HG03442 (cell line): ENCODE results near the gene TMEM145.

ENCODE experiments used
- ATAC-seq: cut with Tn5 transposase; IDR thresholded peaks from one replicate; pipeline ENCODE4 v1.9.1; 2021; ENCODE audit warnings: mild to moderate bottlenecking, moderate library complexity; ENCODE audit not compliant: unreplicated experiment

Gene TMEM145

GRCh38 chr19:42288881-42289555 lies 24.1 kb upstream of the TMEM145 start:
- no peak for ATAC-seq

- no peak for ATAC-seq
Measured at GRCh38 chr19:42289556-42290041, 23.5 kb upstream of the TMEM145 start.

- no peak for ATAC-seq
Measured at GRCh38 chr19:42290136-42290522, 23.0 kb upstream of the TMEM145 start.

- ATAC-seq = no peak
Measured at GRCh38 chr19:42290523-42291434, 22.3 kb upstream of the TMEM145 start.

GRCh38 chr19:42291435-42291810 lies 21.7 kb upstream of the TMEM145 start:
- ATAC-seq = no peak

- no peak for ATAC-seq
Measured at GRCh38 chr19:42292042-42292960, 20.8 kb upstream of the TMEM145 start.

- ATAC-seq = no peak
Measured at GRCh38 chr19:42292963-42293362, 20.1 kb upstream of the TMEM145 start.

- no peak for ATAC-seq
Measured at GRCh38 chr19:42293540-42293939, 19.6 kb upstream of the TMEM145 start.

- no peak for ATAC-seq
Measured at GRCh38 chr19:42293948-42294347, 19.2 kb upstream of the TMEM145 start.

- ATAC-seq = no peak
Measured at GRCh38 chr19:42294471-42295137, 18.5 kb upstream of the TMEM145 start.

- no peak for ATAC-seq
Measured at GRCh38 chr19:42295342-42295741, 17.8 kb upstream of the TMEM145 start.

GRCh38 chr19:42295831-42296525 lies 17.1 kb upstream of the TMEM145 start:
- no peak for ATAC-seq

- ATAC-seq = no peak
Measured at GRCh38 chr19:42297039-42297438, 16.1 kb upstream of the TMEM145 start.

GRCh38 chr19:42301646-42302203 lies 11.4 kb upstream of the TMEM145 start, which contains the start of gene PRR19:
Gene PRR19 (plus strand): TSS chr19:42302132. CDS start chr19:42309585, 7,453 bp downstream.
- ATAC-seq = no peak

GRCh38 chr19:42303101-42303464 lies 10.0 kb upstream of the TMEM145 start:
- no peak for ATAC-seq

- no peak for ATAC-seq
Measured at GRCh38 chr19:42303876-42304275, 9.2 kb upstream of the TMEM145 start.

GRCh38 chr19:42306646-42307045 lies 6.5 kb upstream of the TMEM145 start:
- no peak for ATAC-seq

- no peak for ATAC-seq
Measured at GRCh38 chr19:42309686-42310085, 3.4 kb upstream of the TMEM145 start.

GRCh38 chr19:42311657-42312056 lies 1.5 kb upstream of the TMEM145 start:
- no peak for ATAC-seq
